GM15510 (cell line): ENCODE data around the gene SNIP1.

ENCODE experiments used
- POLR2A ChIP-seq: IDR thresholded peaks from 3 replicates; pipeline ENCODE4 v1.6.1; 2011; ENCODE audit warnings: borderline replicate concordance; ENCODE audit not compliant: insufficient read length; ENCODE audit errors: extremely low read depth

The SNIP1 gene

GRCh38 chr1:37486680-37487618, 67.1 kb downstream of the SNIP1 start:
- TF ChIP-seq POLR2A = no peak

GRCh38 chr1:37485902-37486679, 68.0 kb downstream of the SNIP1 start:
- TF ChIP-seq POLR2A = no peak
